Heart left ventricle (tissue), 13 donors: ENCODE results near the gene FTCD.

Source experiments
- CTCF ChIP-seq, 12 donors: fragments of 200-600 bp; sonication (generic) in 4 of 12; IDR thresholded peaks; one replicate each; pipeline versions ENCODE4 v1.5.0 to v1.8.0; 2018 to 2022; ENCODE audit warnings: antibody characterized with exemption in 12 of 12, mild to moderate bottlenecking in 5 of 12
- POLR2A ChIP-seq, 2 donors: fragments of 450-650 bp; IDR thresholded peaks; one replicate each; pipeline ENCODE4 v1.6.1; 2017; ENCODE audit warnings: antibody characterized with exemption in 2 of 2, mild to moderate bottlenecking in 2 of 2, moderate library complexity in 2 of 2
- donor health status: ischemic (EF 13 %, LVEDD 7.1; RV severe dilation, severe dysfunction).
- donor health status: DM: no; HTN: yes; CAD: no.
- donor health status: DM: no; HTN: no; CAD: no.
- donor health status: ischemic (EF 25% LVEDD 6.9; RV normal size, moderate dysfunction).
- donor health status: ischemic (EF 25% LVEDD 5.7; RV mildly dilated, moderate dysfunction).
- donor health status: ischemic (EF 35%, LVEDD 5.7; RV mildly dilated, moderate dysfunction).
- donor health status: nonischemic (EF 11% LVEDD 7.7; RV severe dilation, severe dysfunction).
- donor health status: DM: yes; HTN: yes; CAD: no.
- donor health status: PGD.
- donor health status: ischemic (EF 29% LVEDD 5.4; RV normal size, mild dysfunction).
- donor health status: nonischemic (EF 23%, LVEDD 6.1; RV moderate dilation, normal function).

GRCh38 chr21:46156678-46157077 is 1.3 kb upstream of the FTCD start:
- TF ChIP-seq CTCF (IDR thresholded peaks at IDR 0.05): no peak
- TF ChIP-seq POLR2A (IDR thresholded peaks at IDR 0.05): no peak
